HG02885 (cell line): Measurements from ENCODE around the gene RFNG.
A peak's percentile ranks its signal among the peaks of the same experiment; 100 is the strongest.

Source experiments
- ATAC-seq: cut with Tn5 transposase; IDR thresholded peaks from one replicate; pipeline ENCODE4 v1.9.1; 2021; ENCODE audit warnings: mild to moderate bottlenecking; ENCODE audit not compliant: unreplicated experiment, poor library complexity

Gene RFNG

DNA sequence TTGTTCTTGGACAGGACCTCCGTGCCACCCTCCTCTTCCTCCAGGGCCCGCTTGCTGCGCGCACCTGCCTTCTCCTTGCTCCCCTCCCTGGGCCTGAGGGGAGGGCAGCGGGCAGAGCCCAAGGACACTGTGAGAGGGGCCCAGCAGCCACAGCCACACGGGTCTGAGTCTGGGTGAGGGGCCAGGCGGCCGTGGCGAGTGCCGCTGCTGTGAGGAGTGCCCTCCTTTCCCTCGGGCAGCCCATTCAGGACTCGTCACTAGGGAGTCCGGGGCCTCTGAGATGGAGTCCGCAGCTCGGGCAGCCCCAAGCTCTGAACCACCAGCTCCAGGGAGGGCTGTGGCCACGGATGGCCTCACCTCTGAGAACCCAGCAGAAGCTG is 8.4 kb upstream of the RFNG start:
- no peak for ATAC-seq

DNA sequence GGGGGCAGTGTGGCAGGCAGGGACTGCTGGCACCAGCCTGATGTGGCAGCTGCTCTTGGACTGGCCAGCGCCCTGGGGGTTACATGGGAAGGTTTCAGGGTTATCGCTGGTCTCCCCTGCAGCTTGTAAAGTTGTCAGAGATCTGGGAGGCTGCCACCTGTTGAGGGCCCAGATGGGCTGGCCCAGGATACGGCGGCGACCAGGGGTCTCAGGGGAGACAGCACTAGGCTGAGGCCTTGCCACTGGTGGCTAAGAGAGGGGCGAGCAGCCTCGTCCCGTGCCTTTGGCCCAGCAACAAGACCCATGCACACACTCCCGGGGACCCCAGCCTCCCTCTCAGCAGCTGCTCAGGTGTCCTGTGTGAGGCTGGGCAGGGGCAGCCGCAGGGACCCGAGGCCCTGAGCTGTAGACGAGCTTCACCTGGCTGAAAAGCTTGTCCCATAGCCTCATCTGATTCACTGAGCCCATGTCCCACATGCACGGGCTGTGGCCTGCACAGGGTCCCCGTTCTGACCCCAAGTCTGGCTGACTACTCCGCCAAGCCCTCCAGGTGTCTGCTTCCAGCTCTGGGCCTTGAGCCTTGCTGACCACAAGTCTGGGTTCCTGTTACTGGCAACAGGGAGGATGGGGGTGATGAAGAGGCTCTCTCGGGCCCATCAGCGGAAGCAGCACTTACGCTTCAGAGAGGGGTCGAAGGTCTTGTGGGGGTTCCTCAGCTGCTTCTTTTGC is 7.8 kb upstream of the RFNG start:
- no peak for ATAC-seq

DNA sequence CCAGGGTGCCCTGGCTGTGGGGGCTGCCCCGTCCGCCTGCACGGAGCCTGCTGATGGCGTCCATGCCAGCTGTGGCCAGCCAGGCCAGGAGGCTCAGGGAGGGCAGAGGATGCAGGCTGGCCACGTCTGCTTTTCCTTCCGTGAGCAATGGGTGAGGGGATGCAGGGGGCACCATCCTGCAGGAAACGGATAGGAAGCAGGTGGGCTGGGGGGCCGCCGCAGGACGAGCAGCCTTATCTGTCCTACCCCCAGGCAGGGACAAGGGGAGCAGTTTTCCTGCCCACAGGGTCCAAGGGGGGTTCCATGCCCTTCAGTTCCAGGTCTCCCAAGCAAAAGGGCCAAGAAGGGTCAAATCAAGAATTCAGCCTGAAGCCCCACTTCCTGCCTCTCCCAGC is 7.2 kb upstream of the RFNG start:
- no peak for ATAC-seq

DNA sequence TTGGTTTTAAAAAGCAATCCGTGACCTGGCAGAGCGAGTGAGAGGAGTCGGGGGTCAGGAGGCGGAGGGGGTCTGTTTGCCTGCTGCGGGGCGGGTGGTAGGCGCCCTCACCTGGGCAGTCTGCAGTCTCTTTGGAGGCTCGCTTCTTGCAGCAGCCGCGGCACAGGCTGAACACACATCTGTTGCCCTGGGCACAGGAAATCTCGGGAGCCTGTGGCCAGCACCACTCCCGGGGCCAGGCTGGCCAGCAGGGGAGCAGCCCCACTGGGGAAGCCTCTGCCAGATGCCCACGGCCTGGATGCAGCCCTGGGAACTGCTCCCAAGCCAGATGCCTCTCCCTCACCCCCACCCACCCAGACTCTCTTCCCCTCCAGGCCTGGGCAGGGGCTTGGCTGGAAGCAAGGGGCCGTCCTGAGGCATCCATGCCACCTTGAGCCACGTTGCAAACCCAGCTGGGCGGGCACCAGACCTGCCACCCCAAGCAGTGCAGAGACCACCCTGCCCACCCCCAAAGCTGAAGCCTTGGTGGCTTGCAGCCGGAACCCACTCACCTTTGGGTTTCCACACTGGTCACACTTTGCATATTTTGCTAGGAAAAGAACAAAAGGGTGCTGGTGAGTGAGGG is 6.7 kb upstream of the RFNG start:
- no peak for ATAC-seq

DNA sequence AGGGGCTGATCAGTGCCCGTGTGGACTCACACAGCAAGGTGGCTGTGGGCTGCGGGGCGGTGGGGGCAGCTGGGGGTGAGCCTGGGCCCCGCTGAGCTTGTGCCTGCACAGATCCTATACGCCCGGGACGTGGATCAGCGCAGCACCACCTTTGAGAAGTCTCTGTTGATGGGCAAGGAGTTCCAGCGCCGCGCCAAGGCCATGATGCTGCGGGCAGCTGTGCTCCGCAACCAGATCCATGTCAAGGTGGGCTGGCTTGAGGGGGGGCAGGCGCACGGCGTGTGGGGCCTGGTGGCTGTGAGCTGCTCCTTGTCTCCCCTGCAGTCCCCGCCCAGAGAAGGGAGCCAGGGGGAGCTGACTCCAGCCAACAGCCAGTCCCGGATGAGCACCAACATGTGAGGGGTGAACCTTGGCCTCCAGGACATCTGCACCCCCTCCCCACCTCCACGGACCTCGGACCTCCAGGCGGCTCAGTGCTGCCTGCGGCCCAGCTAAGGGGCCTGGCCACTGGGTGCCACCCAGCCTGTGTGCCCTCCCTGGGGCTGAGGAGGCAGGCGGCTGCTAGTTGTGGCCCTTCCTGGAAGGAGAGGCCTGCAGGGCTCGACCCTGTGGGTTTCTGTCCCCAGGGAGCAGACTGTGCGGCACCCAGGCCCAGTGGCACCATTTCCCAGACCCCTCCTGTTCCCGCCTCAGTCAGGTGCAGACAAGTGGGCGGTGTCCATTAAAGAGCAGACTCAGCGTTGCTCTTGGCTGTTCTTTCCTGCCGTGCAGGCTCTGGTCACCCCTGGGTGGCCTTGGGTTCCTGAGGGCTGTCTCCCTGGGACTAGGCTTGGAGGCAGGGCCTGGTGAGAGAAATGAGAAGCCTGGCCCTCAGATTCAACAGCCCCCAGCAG is 5.4 kb upstream of the RFNG start:
- ATAC-seq = no peak

DNA sequence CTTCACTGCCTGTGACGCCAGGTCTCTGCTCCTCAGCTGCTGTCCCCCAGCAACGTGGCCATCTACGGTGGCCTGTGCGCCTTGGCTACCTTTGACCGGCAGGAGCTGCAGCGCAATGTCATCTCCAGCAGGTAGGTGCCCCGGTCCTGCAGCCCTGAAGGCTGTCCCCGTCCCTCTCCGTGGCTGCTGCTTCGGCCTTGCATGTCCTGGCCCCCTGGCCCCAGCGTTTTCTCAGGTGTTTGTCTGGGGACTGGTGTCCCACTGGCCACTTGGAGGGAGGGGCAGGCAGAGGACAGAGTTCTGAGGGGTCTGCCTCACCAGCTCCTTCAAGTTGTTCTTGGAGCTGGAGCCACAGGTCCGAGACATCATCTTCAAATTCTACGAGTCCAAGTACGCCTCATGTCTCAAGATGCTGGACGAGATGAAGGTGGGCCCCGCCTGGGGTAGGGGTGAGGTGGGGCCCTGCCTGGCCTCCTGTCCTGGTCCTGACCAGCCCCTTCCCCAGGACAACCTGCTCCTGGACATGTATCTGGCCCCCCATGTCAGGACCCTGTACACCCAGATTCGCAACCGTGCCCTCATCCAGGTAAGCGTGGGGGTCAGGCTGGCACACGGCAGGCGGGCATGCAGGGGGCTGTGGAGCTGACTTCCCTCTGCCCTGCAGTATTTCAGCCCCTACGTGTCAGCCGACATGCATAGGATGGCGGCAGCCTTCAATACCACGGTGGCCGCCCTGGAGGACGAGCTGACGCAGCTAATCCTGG is 4.5 kb upstream of the RFNG start:
- no peak for ATAC-seq

DNA sequence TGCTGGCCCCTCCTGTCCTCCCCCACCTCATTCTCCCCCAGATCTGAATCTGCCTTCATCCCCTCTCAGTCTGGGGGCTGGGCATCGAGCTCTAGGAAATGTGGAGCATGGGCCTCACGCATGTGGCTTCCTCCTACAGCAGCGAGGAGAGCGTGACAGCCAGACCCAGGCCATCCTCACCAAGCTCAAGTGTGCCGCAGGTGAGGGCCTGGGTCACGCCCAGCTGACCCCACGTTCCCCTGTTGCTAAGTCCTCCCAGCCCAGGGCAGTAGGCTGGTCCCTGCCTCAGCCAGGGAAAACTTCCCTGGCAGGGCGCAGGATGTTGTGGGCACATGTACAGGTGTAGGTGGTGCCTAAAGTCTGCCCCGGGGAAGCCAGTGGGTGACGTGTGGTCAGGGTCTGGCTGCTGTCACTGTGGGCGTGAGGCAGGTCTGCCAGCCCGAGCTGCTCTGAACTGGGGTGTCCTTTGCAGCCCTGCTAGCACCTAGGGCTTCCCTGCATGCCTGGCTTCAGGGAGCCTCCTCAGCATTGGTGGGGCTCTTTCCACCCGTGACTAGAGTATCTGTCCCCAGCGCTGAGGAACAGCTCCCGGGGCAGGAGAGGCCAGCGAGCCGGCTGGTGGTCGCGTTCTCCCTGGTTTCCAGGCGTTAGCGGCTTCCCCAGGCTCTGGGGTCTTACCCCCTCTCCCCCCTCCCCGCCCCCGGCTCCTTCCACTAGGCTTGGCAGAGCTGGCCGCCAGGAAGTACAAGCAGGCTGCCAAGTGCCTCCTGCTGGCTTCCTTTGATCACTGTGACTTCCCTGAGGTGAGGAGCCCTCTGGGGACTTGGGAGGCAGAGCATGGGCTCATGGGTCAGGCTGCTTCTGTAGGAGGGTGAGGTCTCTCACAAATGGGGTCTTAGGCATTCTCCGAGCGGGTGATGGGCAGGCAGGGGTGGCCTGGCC is 3.7 kb upstream of the RFNG start:
- no peak for ATAC-seq

DNA sequence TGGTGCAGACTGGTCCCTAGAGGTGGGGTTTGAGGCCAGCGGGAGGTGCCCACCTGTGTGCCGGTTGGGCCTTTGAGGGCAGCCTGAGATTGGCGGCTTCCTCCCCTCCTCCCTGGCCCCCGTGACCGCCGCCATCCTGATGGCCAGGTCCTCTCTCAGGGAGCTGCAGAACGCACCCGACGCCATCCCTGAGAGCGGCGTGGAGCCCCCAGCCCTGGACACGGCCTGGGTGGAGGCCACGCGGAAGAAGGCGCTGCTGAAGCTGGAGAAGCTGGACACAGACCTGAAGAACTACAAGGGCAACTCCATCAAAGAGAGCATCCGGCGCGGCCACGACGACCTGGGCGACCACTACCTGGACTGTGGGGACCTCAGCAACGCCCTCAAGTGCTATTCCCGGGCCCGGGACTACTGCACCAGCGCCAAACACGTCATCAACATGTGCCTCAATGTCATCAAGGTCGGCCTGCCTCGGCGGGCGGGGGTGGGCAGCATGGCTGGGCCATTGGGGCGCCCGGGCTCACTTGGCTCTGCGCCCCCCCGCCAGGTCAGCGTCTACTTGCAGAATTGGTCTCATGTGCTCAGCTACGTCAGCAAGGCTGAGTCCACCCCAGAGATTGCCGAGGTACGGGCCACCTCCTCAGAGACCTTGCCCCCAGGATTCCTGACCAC is 2.9 kb upstream of the RFNG start:
- ATAC-seq = no peak

DNA sequence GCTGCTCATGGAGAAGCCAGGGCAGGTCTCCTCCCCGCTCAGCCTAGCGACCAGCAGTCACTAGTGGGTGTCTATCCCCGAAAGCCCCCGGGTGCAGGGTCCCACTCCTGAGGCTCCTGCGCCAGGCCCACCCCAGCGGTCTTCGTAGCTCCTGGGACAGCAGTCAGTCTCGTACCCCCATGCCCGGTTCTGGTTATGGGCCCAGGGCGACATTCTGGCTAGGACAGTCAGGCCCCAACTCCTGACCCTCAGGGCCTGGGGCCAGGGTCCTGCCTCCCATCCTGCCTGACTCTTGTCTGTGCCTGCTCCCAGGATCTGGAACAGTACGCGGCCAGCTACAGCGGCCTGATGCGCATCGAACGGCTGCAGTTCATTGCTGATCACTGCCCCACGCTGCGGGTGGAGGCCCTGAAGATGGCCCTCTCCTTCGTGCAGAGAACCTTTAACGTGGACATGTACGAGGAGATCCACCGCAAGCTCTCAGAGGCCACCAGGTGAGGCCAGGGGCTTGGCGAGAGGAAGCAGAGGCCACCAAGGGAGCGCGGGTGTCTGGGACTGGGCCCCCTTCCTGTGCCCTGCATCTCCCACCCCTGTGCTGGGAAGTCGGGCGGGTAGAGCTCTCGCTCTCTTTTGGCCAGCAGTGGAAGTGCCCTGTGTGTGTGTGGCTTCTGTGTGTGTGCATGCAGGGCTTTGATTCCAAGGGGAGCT is 2.1 kb upstream of the RFNG start:
- no peak for ATAC-seq

DNA sequence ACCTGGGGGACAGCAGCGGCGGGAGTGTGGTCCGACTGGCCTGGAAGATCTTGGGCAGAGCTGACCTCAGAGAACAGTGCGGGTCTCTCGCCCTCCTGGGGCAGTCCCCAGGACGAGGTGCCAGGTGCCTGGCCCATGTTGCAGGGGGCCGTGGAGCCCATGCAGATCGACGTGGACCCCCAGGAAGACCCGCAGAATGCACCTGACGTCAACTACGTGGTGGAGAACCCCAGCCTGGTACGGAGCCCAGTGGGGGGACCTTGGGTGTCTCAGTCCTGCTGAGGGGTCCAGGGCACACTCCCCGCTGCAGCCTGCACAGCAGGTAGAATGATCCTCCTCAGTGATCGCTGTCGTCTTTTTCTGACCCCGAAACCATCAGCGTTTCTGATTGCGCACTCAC is 1.5 kb upstream of the RFNG start:
- no peak for ATAC-seq

DNA sequence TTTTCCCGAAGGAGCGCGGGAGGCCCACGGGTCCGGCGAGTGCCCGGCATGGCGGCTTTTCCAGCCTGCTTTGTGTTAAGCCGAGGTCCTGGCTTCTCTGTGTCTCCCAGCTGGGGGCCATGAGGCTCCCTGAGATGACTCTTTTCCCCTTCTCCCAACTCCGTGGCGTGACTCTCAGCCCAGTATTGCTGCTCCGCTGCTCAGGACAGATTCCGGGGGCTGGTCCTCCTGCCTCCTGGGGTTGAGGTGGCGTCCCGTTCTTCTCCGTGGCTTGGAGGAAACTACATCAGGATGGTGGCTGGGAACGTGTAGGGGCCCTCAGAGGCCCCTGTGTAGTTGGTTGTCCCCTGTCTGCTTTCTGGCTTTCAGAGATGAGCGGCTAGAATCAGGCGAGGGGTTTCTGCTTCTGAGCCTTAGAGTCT is 1.0 kb upstream of the RFNG start:
- ATAC-seq = no peak

DNA sequence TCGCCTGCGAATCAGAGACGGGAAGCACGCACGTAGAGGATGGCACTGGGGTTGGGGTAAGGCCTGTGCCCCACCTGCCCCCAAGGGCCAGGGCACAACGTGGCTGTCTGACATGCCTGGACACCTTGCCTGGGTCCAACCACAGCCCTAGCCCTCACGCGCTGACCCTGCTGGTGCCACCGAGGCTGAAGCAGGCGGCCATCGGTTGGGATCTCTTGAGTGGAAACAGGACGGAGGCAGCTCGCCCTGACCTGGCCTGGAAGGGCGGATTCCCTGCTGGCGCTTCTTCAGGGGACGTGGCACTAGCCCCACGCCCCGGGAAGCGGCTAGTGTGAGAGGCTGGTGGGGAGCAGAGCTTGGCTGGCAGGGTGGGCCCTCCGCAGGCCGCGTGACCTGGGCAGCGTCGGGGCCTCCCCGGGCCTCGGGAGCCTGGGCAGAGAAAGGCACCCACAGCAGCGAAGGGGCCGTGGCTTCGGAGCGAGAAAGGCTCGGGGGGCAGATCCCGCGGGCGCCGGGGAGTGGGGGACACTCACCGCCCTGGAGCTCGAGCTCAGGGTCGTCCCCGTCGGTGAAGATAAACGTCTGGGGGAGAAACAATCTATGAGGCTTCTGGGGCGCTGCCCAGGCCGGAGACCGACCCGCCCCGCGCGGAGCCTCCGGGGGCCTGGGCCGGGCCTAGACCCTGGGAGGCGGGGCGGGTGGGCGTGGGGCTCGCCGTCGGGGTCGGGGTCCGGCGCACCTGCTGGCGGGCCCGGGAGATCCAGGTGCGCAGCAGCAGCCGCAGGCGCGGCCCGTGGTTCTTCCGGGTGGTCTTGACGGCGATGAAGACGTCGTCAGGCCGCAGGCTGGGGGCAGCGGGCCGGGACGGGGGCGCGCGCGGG is 610 bp downstream of the RFNG start:
- ATAC-seq = peak; percentile 11

DNA sequence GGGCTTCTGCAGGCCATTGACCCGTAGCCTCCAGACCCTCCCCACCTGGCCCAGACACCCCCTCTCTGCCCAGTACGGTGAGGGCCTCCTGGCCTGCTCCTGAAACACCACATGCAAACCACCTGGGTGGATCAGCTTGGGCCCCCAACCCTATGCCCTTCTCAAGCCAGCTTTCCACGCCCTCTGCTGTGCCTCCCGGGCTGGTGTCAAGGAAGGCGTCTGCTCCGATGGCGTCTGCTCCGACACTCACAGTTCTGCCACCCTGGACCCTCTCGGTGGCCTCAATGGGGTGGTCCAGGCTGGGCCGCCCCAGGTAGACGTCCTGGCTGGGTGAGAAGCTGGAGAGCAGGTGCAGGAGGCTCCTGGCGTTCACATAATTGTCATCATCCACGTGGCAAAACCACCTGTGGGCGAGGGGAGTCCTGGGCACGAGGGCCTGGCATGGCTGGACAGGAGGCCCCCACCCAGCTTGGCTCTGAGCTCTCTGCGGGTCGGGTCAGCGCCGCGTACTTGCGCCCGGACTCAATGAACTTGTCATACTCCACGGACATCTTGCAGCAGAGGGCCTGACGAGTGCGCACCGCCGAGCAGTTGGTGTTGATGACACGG is 1.4 kb downstream of the RFNG start:
- no peak for ATAC-seq

DNA sequence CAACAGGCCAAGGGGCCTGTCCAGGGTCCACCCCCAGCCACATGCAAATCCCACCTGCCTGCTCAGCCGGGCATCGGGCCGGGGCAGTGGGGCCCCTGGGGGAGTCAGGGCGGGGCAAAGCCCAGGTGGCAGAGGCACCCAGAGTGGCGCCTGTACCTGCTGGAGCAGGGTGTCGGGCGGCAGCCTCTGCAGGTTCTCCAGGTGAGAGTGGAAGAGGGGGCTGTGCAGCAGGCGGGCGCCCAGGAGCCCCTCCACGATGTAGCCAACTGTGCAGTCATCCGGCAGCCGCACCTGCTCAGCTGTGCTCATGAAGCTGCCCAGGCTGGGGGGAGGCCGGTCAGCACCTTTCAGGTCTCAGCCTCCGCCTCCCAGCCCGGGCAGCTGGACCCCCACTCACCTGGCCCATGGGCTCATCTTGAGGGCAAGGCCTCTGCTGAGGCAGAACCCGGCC is 2.1 kb downstream of the RFNG start:
- no peak for ATAC-seq

DNA sequence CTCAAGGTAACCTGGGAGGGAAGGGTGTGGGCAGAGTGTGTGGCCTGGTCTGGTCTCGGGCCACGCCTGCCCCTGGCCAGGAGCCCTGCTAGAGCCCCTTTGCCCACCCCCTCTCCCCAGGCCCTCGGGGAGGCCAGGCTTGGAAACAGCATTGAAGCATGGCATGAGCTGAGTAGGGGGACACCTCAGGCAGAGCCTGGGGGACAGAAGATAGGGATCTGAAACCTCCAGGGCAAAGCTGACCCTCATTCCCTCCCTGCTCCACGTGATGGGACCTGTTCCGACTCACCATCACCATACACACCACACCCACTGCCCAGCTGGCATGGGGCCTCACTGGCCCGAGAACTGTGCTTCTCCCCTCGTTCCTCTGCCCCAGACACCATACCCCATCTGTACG is 2.5 kb downstream of the RFNG start:
- ATAC-seq = no peak

DNA sequence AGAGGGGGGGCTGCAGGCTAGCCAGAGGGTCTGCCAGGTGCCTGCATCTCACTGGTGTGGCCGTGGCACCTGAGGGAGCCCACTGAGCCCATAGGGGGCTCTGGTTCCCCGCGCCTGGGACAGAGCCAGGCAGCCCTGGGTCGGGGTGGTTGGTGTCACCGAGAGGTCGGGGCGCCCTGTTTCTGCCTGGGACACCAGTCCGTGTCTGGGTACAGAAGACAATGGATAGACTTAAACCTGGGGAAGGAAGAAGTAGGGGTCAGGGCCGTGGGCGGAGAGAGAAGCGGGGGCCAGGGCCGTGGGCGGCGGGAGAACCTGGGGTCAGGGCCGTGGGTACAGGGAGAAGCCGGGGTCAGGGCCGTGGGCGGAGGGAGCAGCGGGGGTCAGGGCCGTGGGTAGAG is 3.0 kb downstream of the RFNG start:
- no peak for ATAC-seq
